ENCODE data around the gene TEKT5.
"Not testable (repeated sequence)": the region's sequence is repeated elsewhere in the genome, so short reads cannot be mapped to it uniquely, and the experiment has no call there.

The TEKT5 gene

DNA sequence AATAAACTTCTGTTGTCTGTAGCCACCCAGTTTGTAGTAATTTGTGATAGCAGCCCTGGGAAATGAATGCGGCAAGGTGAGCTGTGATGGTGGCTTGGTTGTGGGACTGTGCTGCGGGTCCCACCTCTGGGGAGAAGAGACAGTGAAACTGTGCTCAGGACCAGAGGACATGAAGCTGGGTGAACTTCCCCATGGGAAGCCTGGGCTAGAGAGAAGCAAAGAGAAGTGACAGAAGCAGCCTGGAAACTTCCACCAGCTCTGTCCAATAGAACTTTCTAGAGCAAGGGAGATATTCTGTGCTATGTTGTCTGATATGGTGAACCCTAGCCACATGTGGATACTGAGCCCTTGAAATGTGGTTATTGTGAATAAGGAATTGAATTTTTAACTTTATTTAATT, 62.8 kb downstream of the TEKT5 start:
- DNase-seq (ENCODE audit: low spot score) = no peak

GRCh38 chr16:10629592-10629963, 65.2 kb downstream of the TEKT5 start:
- peak; percentile 2 for DNase-seq (ENCODE audit: low spot score)

DNA sequence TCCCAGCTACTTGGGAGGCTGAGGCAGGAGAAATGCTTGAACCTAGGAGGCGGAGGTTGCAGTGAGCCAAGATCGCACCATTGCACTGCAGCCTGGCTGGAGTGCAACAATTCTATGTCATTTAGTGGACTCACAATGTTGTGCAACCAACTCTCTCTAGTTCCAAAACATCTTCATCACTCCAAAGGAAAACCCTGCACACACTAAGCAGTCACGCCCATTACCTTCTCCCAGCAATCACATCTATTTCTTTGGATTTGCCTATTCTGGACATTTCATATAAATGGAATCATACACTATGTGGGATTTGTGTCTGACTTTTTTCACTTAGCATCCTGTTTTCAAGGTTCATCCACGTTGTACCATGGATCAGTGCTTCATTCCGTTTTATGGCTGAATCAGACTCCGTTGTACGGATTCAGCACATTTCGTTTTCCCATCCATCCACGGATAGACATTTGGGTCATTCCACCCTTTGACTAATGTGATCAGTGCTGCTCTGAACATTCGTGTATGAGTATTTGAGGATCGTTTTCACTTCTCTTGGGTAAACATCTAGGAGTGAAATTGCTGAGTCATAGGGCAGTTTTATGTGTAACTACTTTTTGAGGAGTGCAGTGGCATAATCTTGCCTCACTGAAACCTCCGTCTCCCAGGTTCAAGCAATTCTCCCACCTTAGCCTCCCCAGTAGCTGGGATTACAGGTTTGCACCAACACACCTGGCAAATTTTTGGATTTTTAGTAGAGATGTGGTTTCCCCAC, 69.0 kb downstream of the TEKT5 start:
- peak; percentile 17 for DNase-seq (ENCODE audit: low spot score)

GRCh38 chr16:10624527-10624926, 70.2 kb downstream of the TEKT5 start:
- no peak for DNase-seq (ENCODE audit: low spot score)

GRCh38 chr16:10623059-10623458, 71.7 kb downstream of the TEKT5 start:
- DNase-seq (ENCODE audit: low spot score) = no peak

DNA sequence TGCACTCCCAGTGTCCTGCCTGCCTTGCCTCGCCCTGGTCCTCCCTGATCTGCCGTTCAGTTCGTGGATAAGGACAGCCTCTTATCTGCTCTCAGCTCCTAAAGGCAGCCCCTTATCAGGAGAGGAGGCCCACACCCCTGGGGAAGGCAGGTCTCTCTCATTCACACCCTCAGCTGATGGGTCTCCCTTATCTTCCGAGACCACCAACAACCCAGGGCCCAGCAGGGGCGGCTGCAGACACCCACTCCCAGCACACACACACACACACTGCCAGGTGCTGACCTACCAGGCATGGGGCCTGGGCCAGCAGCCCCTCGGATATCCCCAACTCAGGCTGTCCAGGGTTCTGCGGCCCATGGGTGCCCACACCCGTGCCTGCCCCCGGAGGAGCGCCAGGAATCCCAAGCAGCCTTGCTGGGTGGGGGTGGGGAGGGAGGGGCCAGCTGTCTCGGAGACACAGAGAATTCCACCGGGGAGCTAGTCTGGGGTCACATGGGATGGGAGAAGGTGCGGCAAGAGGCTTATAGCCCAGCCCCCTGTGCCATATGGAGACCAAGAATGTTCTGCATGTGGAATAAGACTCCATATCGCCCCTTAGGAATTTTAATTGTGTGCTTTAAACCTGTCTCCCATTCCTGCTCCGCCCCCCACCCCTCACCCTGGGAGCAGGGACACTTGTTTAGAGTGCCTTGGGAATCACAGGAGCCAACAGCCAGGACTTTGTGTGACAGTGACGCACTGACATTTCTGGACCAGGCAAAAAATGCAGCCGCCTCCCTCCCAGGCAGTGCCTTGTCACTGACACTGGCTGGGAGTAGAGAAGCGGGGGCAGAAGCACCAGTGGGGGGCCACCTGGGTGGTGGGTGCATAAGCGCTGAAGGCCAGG, 72.5 kb downstream of the TEKT5 start:
- no peak for DNase-seq (ENCODE audit: low spot score)

GRCh38 chr16:10621216-10621949, 73.3 kb downstream of the TEKT5 start:
- DNase-seq (ENCODE audit: low spot score) = not testable (repeated sequence)

DNA sequence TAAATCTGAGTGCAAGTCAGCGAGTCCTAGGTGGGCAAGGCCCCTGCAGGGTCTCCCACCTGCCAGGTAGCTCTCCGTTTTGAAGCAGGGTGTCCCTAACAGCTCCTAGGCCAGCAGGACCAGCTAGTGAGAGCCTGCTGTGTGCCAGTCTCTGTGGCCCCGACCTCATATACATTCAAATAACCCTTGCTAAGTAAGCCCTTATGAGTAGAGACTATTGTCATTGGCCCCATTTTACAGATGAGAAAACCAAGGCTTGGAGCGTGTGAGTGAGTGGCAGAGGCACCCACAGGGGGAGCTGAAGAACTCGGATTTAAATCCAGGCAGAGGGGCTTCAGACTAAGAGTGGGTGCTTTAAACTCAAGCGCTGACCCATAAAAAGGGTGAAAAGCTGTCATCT, 74.6 kb downstream of the TEKT5 start:
- DNase-seq (ENCODE audit: low spot score) = no peak

DNA sequence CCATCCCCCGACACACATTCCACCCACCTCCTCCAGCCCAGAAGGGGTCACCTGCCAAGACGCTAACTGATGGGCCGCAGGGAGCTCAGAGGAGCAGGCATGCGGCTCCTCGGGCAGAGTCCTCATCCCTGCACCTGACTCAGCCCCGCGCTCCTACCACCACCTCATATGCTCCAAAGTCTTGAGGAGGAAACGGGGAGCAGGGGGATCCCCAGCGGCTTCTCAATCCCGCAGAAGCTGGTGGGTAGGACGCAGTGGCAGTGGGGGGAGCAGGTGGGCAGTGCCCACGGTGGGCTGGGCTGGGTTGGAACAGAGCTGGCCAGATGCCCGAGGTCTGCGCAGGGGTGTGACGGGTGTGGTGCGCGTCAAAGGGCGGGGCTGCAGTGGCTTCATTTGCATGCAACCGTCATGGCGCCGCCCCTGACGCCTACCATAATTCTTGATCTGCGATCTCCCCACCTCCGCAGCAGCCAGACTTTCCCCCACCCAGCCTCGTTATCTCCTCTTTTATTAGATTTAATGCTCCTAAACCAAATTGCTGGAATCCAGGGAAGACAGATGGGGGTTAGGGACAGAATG, 75.4 kb downstream of the TEKT5 start:
- DNase-seq (ENCODE audit: low spot score) = no peak

DNA sequence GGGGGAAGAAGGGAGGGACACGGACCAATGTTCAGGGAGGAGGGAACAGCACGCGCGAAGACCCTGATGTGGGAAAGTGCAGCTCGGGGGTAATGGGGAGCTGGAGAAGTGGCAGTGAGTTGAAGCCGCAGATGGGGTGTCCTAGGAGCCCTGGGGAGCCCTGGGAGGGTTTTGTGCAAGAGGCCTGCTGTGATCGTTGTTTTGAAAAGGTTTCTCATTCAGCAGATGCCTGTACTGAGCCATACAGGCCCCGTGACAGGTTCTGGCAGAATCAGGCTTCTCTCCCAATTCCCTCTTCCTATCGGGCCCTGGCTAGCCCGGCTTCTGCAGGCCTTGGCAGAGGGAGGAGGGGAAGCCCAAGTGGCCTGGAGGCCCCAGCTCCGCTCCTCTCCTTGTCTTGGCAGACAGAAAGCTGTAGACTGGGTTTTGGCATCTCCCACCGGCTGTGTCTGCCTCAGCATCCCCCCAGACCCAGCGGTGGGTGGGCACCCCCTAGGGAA, 76.0 kb downstream of the TEKT5 start:
- DNase-seq (ENCODE audit: low spot score) = no peak

DNA sequence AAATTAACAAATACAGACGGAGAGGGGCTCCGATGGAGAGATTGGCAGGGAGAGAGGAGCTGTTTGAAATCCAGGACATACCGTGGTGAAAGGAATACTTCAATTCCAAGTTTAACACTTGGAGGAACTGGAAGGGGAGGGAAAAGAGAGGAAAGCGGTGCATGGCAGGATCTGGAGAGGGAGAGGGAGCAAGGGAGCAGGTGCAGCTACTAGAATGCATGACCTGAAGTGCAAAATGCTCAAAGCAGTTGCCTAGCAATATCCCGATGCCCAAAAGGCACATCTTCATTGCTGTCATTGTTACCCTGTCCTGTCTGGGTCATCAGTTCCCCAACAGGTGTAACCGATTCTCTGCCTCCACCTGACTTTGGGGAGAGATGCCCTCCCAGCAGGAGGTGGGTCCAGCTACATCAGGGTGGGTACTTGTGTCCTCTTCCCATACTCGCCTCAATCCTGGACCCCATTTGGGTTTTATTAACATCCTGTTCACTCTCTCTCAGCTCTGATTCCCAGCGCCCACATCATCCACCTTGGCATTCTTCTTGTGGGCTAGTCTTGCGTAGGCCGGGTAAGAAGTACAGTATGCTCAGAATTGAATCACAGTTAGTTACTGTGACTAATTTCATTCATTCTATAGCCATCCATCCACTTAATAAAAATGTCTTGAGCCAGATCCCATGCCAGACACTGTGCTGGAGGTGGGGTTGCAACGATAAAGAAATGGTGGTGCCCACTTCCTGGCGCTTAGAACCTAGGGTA, 76.9 kb downstream of the TEKT5 start:
- DNase-seq (ENCODE audit: low spot score) = no peak

- DNase-seq (ENCODE audit: low spot score) = peak; percentile 7
Measured at GRCh38 chr16:10616756-10617640, 77.7 kb downstream of the TEKT5 start.

GRCh38 chr16:10616419-10616755, 78.3 kb downstream of the TEKT5 start:
- DNase-seq (ENCODE audit: low spot score) = no peak

DNA sequence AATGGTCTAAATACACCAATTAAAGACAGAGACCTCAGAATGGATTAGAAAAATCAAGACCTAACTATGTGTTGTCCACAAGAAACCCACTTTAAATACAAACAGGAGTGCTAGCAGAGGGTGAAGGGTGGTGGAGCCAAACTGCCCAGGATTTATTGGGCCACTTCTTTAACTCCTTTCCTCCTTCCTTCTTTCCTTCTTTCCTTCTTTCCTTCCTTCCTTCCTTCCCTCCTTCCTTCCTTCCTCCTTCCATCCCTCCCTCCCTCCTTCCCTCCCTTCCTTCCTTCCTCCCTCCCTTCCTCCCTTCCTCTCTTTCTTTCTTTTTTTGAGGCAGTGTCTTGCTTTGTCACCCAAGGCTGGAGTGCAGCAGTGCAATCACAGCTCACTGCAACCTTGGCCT, 80.0 kb downstream of the TEKT5 start:
- no peak for DNase-seq (ENCODE audit: low spot score)

DNA sequence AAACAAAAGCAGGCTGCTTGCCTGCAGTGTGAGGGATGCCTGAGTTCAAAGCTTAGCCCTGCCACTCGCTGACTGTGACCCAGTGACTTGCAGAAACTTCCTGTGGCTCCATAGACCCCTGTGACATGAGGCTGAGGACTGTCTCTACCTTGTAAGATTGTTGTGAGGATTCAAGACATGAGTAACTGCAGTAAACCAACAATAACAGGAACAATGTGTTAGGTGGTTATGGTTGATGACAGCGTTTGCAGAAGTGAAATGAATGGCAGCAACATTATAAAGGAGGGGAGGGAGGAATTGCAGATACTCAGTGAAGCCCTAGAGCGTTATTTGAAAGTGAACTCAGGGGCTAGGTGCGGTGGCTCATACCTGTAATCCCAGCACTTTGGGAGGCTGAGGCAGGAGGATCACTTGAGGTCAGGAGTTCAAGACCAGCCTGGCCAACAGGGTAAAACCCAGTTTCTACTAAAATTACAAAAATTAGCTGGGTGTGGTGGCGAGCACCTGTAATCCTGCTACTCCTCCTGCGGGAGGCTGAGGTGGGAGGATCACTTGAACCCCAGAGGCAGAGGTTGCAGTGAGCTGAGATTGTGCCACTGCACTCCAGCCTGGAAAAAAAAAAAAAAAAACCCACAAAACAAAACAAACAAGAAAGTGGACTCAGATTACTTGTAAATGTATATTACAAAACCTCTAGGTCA, 80.8 kb downstream of the TEKT5 start:
- no peak for DNase-seq (ENCODE audit: low spot score)

GRCh38 chr16:10612649-10613179, 82.0 kb downstream of the TEKT5 start:
- no peak for DNase-seq (ENCODE audit: low spot score)

DNA sequence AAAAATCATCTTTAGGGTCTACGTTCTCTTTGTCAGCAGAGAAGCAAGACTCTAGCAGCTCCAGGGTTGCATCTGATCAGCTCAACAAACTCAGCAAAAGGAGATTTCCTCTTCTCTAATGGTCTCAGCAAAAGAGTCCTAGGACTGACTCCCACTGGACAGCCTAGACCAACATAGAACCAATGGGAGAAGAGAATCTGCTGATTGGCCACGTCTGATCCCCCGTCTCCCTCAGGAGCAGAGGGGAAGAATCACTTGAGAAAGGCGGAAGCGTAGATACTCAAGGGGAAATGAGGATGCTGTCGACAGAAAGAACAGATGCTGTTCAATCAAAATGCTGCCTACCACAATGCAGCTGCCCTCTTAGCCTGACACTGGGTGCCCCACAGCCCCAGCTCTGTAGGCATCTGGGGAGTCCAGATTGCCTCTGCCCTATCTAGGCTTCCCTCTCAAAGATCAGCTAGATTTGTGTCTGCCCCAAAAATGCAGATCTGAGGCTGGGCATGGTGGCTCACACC, 82.8 kb downstream of the TEKT5 start:
- no peak for DNase-seq (ENCODE audit: low spot score)

- DNase-seq (ENCODE audit: low spot score) = no peak
Measured at GRCh38 chr16:10610499-10611184, 84.1 kb downstream of the TEKT5 start.

- peak; percentile 30 for DNase-seq (ENCODE audit: low spot score)
Measured at GRCh38 chr16:10609402-10609774, 85.3 kb downstream of the TEKT5 start.

Measured in kidney tubule cell (primary cell).